Measurements from ENCODE around the gene KLHL28. TPM values are rescaled to one million over a fixed set of nuclear protein-coding genes. Genes with fewer than 3 reads are reported as not detected.
A peak's percentile ranks its signal among the peaks of the same experiment; 100 is the strongest.

KLHL28 gene
- total RNA-seq, 1 donor from 2014 or later: 15.9 TPM

DNA sequence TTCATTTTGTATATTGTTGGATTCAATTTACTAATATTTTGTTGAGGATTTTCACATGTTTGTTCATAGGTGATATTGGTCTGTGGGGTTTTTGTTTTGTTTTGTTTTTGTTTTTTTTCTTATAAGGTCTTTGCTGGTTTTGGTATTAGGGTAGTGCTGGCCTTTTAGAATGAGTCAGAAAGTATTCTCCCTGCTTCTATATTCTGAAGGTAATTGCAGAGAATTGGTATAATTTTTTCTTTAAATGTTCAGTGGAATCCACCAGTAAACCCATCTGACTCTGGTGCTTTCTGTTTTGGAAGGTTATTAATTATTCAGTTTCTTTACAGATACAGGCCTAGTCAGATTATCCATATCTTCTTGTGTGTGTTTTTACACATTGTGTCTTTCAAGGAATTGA lies 9.2 kb upstream of the KLHL28 start:
- no peak overlapping the region for H3K27ac Mint-ChIP-seq
- no peaks in the 10 kb centered on the region for H3K27me3 Mint-ChIP-seq (ENCODE audit: insufficient read depth)
- H3K4me1 Mint-ChIP-seq (ENCODE audit: low read depth): peaks cover 71% of the 10 kb centered on the region
- DNase-seq (ENCODE audit: low spot score): no peak
- peaks cover 34% of the 10 kb centered on the region for H3K36me3 Mint-ChIP-seq (ENCODE audit: low read depth)
- intact Hi-C loops (cut with micrococcal nuclease): loop anchor here (1.0 kb wide), 1 partner anchor 8 kb away; no protein-coding TSS in a partner anchor
- H3K4me3 Mint-ChIP-seq: no peak overlapping the region
- H3K9me3 Mint-ChIP-seq: peaks cover 14% of the 10 kb centered on the region

DNA sequence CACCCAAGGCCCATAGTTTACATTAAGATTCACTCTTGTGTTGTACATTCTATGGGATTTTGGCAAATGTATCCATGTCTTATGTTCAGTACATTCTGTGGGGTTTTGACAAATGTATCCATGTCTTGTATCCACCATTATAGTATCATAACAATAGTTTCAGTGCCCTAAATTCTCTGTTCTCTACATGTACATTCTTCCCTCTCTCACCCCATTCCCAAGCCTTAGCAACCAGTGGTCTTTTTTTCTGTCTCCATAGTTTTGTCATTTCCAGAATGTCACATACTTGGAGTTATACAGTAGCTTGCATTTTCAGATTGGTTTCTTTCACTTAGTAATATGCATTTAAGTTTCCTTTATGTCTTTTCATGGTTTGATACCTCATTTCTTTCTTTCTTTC lies 7.0 kb upstream of the KLHL28 start:
- Mint-ChIP-seq H3K4me3 (no peak overlapping the region), H3K36me3 (ENCODE audit: low read depth) (peaks cover 38% of the 10 kb centered on the region), H3K9me3 (peaks cover 14% of the 10 kb centered on the region), H3K4me1 (ENCODE audit: low read depth) (peaks cover 82% of the 10 kb centered on the region), H3K27ac (no peak overlapping the region), H3K27me3 (ENCODE audit: insufficient read depth) (no peaks in the 10 kb centered on the region)
- DNase-seq (ENCODE audit: low spot score): no peak
- intact Hi-C loops (cut with micrococcal nuclease): no loop called here

DNA sequence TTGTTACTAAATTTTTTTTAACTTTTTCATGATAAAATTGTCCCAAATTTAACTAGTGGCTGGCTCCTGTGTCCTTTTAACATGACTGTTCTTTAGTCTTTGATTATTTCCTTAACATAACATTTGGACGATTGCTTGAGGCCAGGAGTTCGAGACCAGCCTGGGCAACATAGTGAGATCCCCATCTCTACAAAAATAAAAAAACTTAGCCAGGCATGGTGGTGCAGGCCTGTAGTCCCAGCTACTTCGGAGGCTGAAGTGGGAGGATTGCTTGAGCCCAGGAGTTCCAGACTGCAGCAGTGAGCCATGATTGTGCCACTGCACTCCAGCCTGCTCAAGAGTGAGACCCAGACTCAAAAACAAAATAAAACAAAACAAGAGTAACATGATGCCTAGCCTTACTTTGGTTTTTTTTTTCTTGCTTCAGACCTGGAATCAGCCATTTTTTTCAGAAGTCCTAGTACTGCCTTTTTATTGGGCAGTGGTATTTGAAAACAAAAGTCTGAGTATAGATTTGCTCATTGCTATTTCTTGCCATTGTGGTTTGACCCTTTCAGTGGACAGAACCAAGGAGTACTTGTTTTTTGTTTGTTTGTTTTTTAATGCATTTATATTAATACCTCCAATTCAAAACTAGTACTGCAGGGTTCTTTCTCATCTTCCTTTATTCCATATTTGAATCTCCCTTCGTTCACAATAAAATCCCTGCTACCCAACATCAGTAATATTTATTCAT lies 5.0 kb upstream of the KLHL28 start:
- peaks cover 80% of the 10 kb centered on the region for H3K4me1 Mint-ChIP-seq (ENCODE audit: low read depth)
- H3K4me3 Mint-ChIP-seq: peak overlapping the region; percentile 57
- intact Hi-C loops (cut with micrococcal nuclease): no loop called here
- no peaks in the 10 kb centered on the region for H3K27me3 Mint-ChIP-seq (ENCODE audit: insufficient read depth)
- DNase-seq (ENCODE audit: low spot score): no peak
- H3K9me3 Mint-ChIP-seq: peaks cover 14% of the 10 kb centered on the region
- peaks cover 35% of the 10 kb centered on the region for H3K36me3 Mint-ChIP-seq (ENCODE audit: low read depth)
- no peak overlapping the region for H3K27ac Mint-ChIP-seq

DNA sequence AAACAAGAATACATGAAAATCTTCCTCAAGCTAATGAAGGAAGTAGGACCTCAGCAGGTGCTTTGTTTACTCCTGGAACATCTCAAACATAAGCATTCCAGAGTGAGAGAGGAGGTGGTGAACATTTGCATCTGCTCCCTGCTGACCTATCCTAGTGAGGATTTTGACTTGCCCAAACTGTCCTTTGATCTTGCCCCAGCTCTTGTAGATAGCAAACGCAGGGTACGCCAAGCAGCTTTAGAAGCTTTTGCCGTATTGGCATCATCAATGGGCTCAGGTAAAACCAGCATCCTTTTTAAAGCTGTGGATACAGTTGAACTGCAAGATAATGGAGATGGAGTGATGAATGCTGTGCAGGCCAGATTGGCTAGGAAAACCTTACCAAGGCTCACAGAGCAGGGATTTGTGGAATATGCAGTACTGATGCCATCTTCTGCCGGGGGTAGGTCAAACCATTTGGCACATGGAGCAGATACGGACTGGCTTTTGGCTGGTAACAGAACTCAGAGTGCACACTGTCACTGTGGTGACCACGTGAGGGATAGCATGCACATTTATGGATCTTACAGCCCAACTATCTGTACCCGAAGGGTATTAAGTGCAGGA lies 2.1 kb upstream of the KLHL28 start:
- peaks cover 18% of the 10 kb centered on the region for H3K36me3 Mint-ChIP-seq (ENCODE audit: low read depth)
- no peak for DNase-seq (ENCODE audit: low spot score)
- H3K9me3 Mint-ChIP-seq: no peaks in the 10 kb centered on the region
- H3K27ac Mint-ChIP-seq: no peak overlapping the region
- H3K4me1 Mint-ChIP-seq (ENCODE audit: low read depth): peaks cover 58% of the 10 kb centered on the region
- H3K27me3 Mint-ChIP-seq (ENCODE audit: insufficient read depth): no peaks in the 10 kb centered on the region
- intact Hi-C loops (cut with micrococcal nuclease): loop anchor here (1.0 kb wide), 1 partner anchor 7 kb away; no protein-coding TSS in a partner anchor
- no peak overlapping the region for H3K4me3 Mint-ChIP-seq

DNA sequence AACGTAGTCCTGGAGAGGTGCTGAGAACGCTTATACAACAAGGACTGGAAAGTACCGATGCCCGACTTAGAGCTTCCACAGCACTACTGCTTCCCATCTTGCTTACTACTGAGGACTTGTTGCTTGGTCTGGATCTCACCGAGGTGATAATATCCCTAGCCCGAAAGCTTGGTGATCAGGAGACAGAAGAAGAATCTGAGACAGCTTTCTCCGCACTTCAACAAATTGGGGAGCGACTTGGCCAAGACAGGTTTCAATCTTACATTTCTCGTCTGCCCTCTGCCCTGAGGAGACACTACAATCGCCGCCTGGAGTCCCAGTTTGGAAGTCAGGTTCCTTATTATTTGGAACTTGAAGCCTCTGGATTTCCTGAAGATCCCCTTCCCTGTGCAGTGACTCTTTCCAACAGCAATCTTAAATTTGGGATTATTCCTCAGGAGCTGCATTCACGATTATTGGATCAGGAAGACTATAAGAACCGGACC lies 1.3 kb upstream of the KLHL28 start:
- DNase-seq (ENCODE audit: low spot score): no peak
- H3K36me3 Mint-ChIP-seq (ENCODE audit: low read depth): peaks cover 16% of the 10 kb centered on the region
- no peaks in the 10 kb centered on the region for H3K27me3 Mint-ChIP-seq (ENCODE audit: insufficient read depth)
- no peak overlapping the region for H3K4me3 Mint-ChIP-seq
- H3K9me3 Mint-ChIP-seq: no peaks in the 10 kb centered on the region
- H3K4me1 Mint-ChIP-seq (ENCODE audit: low read depth): peaks cover 52% of the 10 kb centered on the region
- no peak overlapping the region for H3K27ac Mint-ChIP-seq
- intact Hi-C loops (cut with micrococcal nuclease): loop anchor here (1.0 kb wide), 1 partner anchor 8 kb away; no protein-coding TSS in a partner anchor

DNA sequence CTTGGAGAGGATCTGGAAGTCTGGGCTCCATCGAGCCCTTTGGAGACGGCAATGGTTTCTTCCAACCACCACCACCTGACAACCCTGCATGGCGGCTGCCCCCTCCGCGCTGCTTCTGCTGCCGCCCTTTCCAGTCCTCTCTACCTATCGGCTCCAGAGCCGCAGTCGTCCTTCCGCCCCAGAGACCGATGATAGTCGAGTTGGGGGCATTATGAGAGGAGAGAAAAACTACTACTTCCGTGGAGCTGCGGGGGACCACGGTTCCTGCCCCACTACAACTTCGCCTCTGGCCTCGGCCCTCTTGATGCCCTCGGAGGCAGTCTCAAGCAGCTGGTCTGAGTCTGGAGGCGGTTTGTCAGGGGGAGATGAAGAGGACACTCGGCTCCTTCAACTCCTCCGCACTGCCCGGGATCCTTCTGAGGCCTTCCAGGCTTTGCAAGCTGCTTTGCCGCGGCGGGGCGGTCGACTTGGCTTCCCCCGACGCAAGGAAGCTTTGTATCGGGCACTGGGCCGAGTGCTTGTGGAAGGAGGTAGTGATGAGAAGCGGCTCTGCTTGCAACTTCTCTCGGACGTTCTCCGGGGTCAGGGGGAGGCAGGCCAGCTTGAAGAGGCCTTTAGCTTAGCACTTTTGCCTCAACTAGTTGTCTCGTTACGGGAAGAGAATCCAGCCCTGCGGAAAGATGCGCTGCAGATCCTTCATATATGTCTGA lies 742 bp upstream of the KLHL28 start:
- intact Hi-C loops (cut with micrococcal nuclease): loop anchor here (1.0 kb wide), 7 partner anchors 9 to 306 kb away; partner anchors contain the start of genes FANCM, MIS18BP1 and PRPF39

DNA sequence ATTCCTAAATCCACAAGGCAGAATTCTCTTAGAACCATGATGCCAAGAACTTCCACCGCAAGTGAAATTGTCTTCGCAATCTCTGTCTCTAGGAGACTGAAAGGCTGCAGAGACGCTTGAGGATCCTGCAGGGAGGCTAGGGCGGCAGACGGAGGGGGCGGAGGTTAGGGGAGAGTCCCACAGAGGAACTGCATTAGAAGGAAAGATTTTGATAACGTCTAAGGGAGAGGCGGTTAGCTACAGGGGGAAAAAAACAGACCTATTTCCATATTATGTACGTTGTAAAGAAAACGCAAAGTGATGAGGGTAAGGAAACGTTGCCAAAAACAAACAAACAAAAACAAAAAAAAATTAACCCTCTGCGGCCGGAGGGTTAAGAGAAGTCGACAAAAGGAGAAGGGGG lies 595 bp downstream of the KLHL28 start:
- peaks cover 37% of the 10 kb centered on the region for H3K4me1 Mint-ChIP-seq (ENCODE audit: low read depth)
- no peaks in the 10 kb centered on the region for H3K9me3 Mint-ChIP-seq
- no peaks in the 10 kb centered on the region for H3K27me3 Mint-ChIP-seq (ENCODE audit: insufficient read depth)
- no peak overlapping the region for H3K4me3 Mint-ChIP-seq
- DNase-seq (ENCODE audit: low spot score): peak; percentile 48
- intact Hi-C loops (cut with micrococcal nuclease): loop anchor here (1.0 to 2.0 kb wide), 3 partner anchors 20 to 153 kb away; no protein-coding TSS in a partner anchor
- H3K36me3 Mint-ChIP-seq (ENCODE audit: low read depth): peaks cover 11% of the 10 kb centered on the region
- H3K27ac Mint-ChIP-seq: no peak overlapping the region

More for the DNA sequence above, 742 bp upstream of the KLHL28 start:
- Mint-ChIP-seq H3K27me3 (ENCODE audit: insufficient read depth) (no peaks in the 10 kb centered on the region), H3K36me3 (ENCODE audit: low read depth) (peaks cover 15% of the 10 kb centered on the region), H3K4me1 (ENCODE audit: low read depth) (peaks cover 47% of the 10 kb centered on the region), H3K9me3 (no peaks in the 10 kb centered on the region), H3K4me3 (no peak overlapping the region), H3K27ac (no peak overlapping the region)
- peak; percentile 29 for DNase-seq (ENCODE audit: low spot score)

DNA sequence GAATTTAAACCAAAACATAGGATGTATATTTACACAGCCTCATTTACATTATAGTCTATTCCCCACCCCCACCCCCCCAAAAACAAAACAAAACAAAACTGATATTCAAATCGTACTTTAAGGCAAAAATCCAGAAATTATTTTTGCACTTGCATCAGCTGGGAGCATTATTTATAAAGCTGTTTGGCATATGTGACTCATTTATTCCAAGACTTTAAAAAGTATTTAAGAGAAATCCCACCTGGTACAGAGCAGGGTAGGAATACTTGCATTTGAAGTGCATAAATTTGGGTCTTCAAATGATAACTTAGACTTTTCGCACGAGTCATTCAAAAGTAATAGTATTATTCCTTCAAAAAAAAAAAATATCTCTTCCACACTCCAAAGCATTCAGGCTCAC lies 1.1 kb downstream of the KLHL28 start:
- H3K9me3 Mint-ChIP-seq: no peaks in the 10 kb centered on the region
- peak overlapping the region; percentile 63 for H3K27ac Mint-ChIP-seq
- peaks cover 36% of the 10 kb centered on the region for H3K4me1 Mint-ChIP-seq (ENCODE audit: low read depth)
- peaks cover 11% of the 10 kb centered on the region for H3K36me3 Mint-ChIP-seq (ENCODE audit: low read depth)
- no peaks in the 10 kb centered on the region for H3K27me3 Mint-ChIP-seq (ENCODE audit: insufficient read depth)
- intact Hi-C loops (cut with micrococcal nuclease): loop anchor here (1.0 to 2.0 kb wide), 3 partner anchors 20 to 154 kb away; no protein-coding TSS in a partner anchor
- H3K4me3 Mint-ChIP-seq: no peak overlapping the region
- no peak for DNase-seq (ENCODE audit: low spot score)

DNA sequence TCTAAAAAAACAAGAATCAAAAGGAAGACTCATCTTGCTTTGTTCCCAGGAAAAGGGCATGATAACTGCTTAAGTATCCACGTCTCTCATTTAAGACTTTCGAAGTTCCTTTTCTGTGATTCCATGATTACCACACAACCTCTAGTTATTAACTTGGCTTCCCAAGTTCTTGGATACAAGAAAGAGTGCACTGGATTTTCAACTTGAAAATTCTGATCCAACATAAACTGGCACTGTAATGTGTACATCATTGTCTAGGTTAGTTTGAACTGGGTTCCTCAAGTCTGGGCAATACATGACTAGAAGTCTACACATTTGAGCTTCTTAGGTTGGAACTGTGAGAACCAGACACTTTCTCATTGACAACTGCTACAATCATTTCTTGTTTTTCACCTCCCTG lies 1.6 kb downstream of the KLHL28 start:
- DNase-seq (ENCODE audit: low spot score): no peak
- Mint-ChIP-seq H3K9me3 (no peaks in the 10 kb centered on the region), H3K27me3 (ENCODE audit: insufficient read depth) (no peaks in the 10 kb centered on the region), H3K4me1 (ENCODE audit: low read depth) (peaks cover 31% of the 10 kb centered on the region), H3K36me3 (ENCODE audit: low read depth) (peaks cover 9% of the 10 kb centered on the region), H3K4me3 (no peak overlapping the region), H3K27ac (peak overlapping the region; percentile 63)
- intact Hi-C loops (cut with micrococcal nuclease): loop anchor here (2.0 kb wide), 1 partner anchor 19 kb away; no protein-coding TSS in a partner anchor

DNA sequence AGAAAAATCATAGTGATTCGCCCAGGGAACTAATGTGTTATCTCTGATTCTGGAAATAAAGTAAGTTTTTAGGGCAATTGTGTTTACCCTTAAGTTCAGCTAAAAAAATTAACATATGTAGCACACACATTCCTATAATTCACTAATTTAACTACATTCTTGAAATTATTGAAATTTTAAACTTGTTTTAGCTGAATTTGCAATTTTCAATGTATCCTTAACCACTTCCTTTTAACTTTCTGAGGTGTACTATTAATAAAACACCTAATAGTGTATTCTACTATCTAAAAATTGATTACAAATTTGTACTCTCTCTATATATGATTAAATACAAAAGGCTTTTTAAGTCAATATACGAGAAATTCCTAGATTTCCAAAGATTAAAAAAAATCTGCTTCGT lies 2.2 kb downstream of the KLHL28 start:
- H3K27ac Mint-ChIP-seq: no peak overlapping the region
- H3K4me1 Mint-ChIP-seq (ENCODE audit: low read depth): peaks cover 25% of the 10 kb centered on the region
- no peak for DNase-seq (ENCODE audit: low spot score)
- no peaks in the 10 kb centered on the region for H3K9me3 Mint-ChIP-seq
- H3K27me3 Mint-ChIP-seq (ENCODE audit: insufficient read depth): no peaks in the 10 kb centered on the region
- H3K36me3 Mint-ChIP-seq (ENCODE audit: low read depth): peaks cover 5% of the 10 kb centered on the region
- H3K4me3 Mint-ChIP-seq: peak overlapping the region; percentile 20
- intact Hi-C loops (cut with micrococcal nuclease): no loop called here

DNA sequence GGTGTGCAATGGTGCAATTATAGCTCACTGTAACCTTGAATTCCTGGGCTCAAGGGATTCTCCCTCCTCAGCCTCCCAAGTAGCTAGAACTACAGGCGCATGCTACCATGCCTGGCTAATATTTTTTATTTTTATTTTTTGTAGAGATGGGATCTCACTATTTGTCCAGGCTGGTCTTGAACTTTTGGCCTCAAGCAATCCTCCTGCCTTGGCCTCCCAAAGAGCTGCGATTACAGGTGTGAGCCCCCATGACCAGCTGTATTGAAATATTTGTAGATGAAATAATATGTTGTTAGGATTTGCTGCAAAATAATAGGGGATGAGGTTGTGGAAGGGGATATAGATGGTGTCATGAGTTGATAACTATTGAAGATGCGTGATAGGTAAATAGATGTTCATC lies 4.9 kb downstream of the KLHL28 start:
- intact Hi-C loops (cut with micrococcal nuclease): no loop called here
- H3K27me3 Mint-ChIP-seq (ENCODE audit: insufficient read depth): no peaks in the 10 kb centered on the region
- H3K4me3 Mint-ChIP-seq: no peak overlapping the region
- DNase-seq (ENCODE audit: low spot score): no peak
- no peak overlapping the region for H3K27ac Mint-ChIP-seq
- peaks cover 12% of the 10 kb centered on the region for H3K4me1 Mint-ChIP-seq (ENCODE audit: low read depth)
- peaks cover 10% of the 10 kb centered on the region for H3K36me3 Mint-ChIP-seq (ENCODE audit: low read depth)
- no peaks in the 10 kb centered on the region for H3K9me3 Mint-ChIP-seq

DNA sequence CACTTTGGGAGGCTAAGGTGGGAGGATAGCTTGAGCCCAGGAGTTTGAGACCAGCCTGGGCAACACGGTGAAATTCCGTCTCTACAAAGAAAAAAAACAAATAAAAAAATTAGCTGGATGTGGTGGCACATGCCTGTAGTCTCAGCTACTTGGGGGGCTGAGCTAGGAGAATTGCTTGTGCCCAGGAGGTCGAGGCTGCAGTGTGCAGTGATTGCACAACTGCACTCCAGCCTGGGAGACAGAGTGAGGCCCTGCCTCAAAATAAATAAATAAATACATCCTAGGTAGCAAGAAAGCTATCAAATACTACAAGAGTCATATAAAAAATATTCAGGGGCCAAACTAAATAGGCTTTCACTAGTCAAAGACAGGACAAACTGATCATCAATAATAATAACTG lies 6.2 kb downstream of the KLHL28 start:
- no peak for DNase-seq (ENCODE audit: low spot score)
- H3K9me3 Mint-ChIP-seq: no peaks in the 10 kb centered on the region
- no peak overlapping the region for H3K4me3 Mint-ChIP-seq
- intact Hi-C loops (cut with micrococcal nuclease): no loop called here
- H3K27ac Mint-ChIP-seq: no peak overlapping the region
- peaks cover 12% of the 10 kb centered on the region for H3K4me1 Mint-ChIP-seq (ENCODE audit: low read depth)
- H3K27me3 Mint-ChIP-seq (ENCODE audit: insufficient read depth): no peaks in the 10 kb centered on the region
- H3K36me3 Mint-ChIP-seq (ENCODE audit: low read depth): peaks cover 10% of the 10 kb centered on the region

DNA sequence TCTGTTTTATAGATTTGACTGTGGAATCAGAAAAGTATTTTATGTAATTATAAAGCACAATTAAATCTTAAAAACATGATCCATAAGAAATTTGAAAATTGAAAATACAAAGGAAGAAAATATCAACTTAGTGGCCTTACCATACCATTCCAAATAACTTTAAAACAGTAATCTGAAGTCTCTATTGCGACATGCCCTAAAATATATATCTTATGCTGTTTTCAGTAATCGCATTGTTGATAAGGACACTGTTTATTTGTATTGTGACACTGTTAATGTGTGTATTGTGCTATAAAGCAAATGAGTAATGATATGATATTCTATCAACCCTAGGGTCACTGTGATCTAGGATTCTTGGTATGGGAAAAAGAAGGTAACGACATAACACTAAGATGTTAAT lies 7.0 kb downstream of the KLHL28 start:
- H3K36me3 Mint-ChIP-seq (ENCODE audit: low read depth): peaks cover 10% of the 10 kb centered on the region
- H3K9me3 Mint-ChIP-seq: no peaks in the 10 kb centered on the region
- no peaks in the 10 kb centered on the region for H3K27me3 Mint-ChIP-seq (ENCODE audit: insufficient read depth)
- no peak for DNase-seq (ENCODE audit: low spot score)
- H3K4me1 Mint-ChIP-seq (ENCODE audit: low read depth): peaks cover 12% of the 10 kb centered on the region
- no peak overlapping the region for H3K27ac Mint-ChIP-seq
- intact Hi-C loops (cut with micrococcal nuclease): no loop called here
- H3K4me3 Mint-ChIP-seq: no peak overlapping the region
